PC-9 (cell line): ENCODE results near the gene CEP41. TPM values are rescaled to one million over a fixed set of nuclear protein-coding genes. Genes with fewer than 3 reads are reported as not detected.

Source experiments
- BruUV-seq: library from RNA; stranded (reverse); fragments of 400-500 nt; replicated peaks from 2 replicates; lab custom pipeline; 2021; lab: Mats Ljungman, UMichigan
- CTCF ChIA-PET: fragments of 300-600 bp; sonication (Branson Sonifier 250); formaldehyde crosslinking; loops from one replicate; lab custom pipeline; 2022; ENCODE audit warnings: antibody characterized with exemption; lab: Charles Lee
- POLR2A ChIA-PET: fragments of 300-600 bp; sonication (Branson Sonifier 250); formaldehyde crosslinking; loops from one replicate; lab custom pipeline; 2022; ENCODE audit warnings: antibody characterized with exemption; ENCODE audit not compliant: unreplicated experiment; lab: Charles Lee
- DNase-seq, 2 experiments: peaks; one replicate each; pipeline versions ENCODE4 v3.0.0 to v3.0.0-alpha.2; 2015 to 2022; ENCODE audit warnings: mixed read lengths in 1 of 2
- H2AFZ ChIP-seq: fragments of 200-600 bp; sonication (generic); 2 replicates; pipeline ENCODE4 v1.8.1; 2017; ENCODE audit warnings: antibody characterized with exemption
- H3F3A ChIP-seq: fragments of 200-600 bp; sonication (generic); 2 replicates; pipeline ENCODE4 v1.8.1; 2017; ENCODE audit warnings: antibody characterized with exemption, mild to moderate bottlenecking, low read depth; ENCODE audit not compliant: insufficient read depth
- H3K27ac ChIP-seq: fragments of 200-600 bp; sonication (generic); 2 replicates; pipeline ENCODE4 v1.6.1; 2016; ENCODE audit warnings: mixed run types
- H3K27me3 ChIP-seq: fragments of 200-600 bp; sonication (generic); 2 replicates; pipeline ENCODE4 v1.6.1; 2016; ENCODE audit warnings: low read depth, mixed run types; ENCODE audit not compliant: insufficient read depth
- H3K36me3 ChIP-seq: fragments of 200-600 bp; sonication (generic); 2 replicates; pipeline ENCODE4 v1.6.1; 2016; ENCODE audit warnings: low read depth, mixed run types
- H3K4me1 ChIP-seq: fragments of 200-600 bp; sonication (generic); replicated peaks from 2 replicates; pipeline ENCODE4 v1.6.1; 2016; ENCODE audit warnings: mixed run types; ENCODE audit not compliant: insufficient read depth
- H3K4me2 ChIP-seq: fragments of 200-600 bp; sonication (generic); 2 replicates; pipeline ENCODE4 v1.6.1; 2017; ENCODE audit warnings: mixed run types
- H3K4me3 ChIP-seq: fragments of 200-600 bp; sonication (generic); 2 replicates; pipeline ENCODE4 v1.6.1; 2016; ENCODE audit warnings: mixed run types
- H3K79me2 ChIP-seq: fragments of 200-600 bp; sonication (generic); 2 replicates; pipeline ENCODE4 v1.6.1; 2017; ENCODE audit warnings: low read depth, mixed run types
- H3K9me2 ChIP-seq: fragments of 200-600 bp; sonication (generic); 2 replicates; pipeline ENCODE4 v1.8.1; 2017; ENCODE audit warnings: mild to moderate bottlenecking; ENCODE audit not compliant: insufficient read depth
- H3K9me3 ChIP-seq: fragments of 200-600 bp; sonication (generic); 2 replicates; pipeline ENCODE4 v1.8.1; 2016; ENCODE audit warnings: low read depth; ENCODE audit not compliant: insufficient read depth
- H4K20me1 ChIP-seq: fragments of 200-600 bp; sonication (generic); 2 replicates; pipeline ENCODE4 v1.8.1; 2017; ENCODE audit not compliant: insufficient read depth
- EZH2 ChIP-seq: fragments of 200-600 bp; sonication (generic); IDR thresholded peaks from 2 replicates; pipeline ENCODE4 v1.8.0; 2017; ENCODE audit warnings: antibody characterized with exemption, low read depth
- intact Hi-C: fragments of 100-400 bp; cut with micrococcal nuclease; formaldehyde crosslinking; loops from one replicate; pipeline ENCODE4 v1.10.0; 2022; ENCODE audit not compliant: unreplicated experiment
- total RNA-seq: library from RNA; stranded (reverse); gene quantifications from 2 replicates; pipeline ENCODE4 v1.2.3, GENCODE V29; 2021
- TF ChIP-seq, protein P1 (sequence below): fragments of 200-600 bp; sonication (generic); conservative IDR thresholded peaks from 2 replicates; pipeline ENCODE4 v1.6.1; 2017; ENCODE audit warnings: mixed run types, antibody characterized with exemption, mild to moderate bottlenecking, moderate library complexity

The CEP41 gene
- total RNA-seq, 1 experiment from 2014 or later: 18.0 TPM

DNA sequence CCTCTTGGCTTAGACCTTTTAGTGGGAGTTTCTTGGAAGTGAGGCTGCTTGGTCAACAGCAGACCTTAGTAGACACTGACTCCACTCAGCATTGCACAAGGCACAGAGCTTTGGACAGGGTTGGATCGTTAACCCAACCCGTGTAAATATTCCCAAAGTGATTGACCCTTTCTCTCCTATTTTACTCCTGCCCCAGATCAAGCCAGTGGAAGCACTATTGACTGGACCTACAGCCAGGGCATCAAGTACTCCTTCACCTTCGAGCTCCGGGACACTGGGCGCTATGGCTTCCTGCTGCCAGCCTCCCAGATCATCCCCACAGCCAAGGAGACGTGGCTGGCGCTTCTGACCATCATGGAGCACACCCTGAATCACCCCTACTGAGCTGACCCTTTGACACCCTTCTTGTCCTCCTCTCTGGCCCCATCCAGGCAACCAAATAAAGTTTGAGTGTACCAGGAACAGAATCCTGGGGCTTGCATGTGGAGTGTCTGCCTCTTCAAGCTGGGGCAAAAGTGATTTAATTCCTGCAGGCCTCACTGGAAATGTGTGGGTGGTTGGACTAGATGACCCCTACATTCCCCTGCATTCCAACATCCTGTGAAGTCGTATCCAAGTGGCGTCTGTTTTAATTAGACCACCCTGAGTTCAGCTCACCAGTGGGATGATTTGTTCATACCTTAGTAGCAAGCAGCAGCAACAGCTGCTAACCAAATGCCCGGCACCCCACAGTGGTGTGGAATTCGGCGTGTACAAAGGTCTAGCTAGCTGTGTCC is 53.0 kb downstream of the CEP41 start:
- Histone ChIP-seq H3K4me1 (no peaks in the 10 kb centered on the region), H4K20me1 (no peaks in the 10 kb centered on the region), H3F3A (no peaks in the 10 kb centered on the region), H3K4me2 (no peak overlapping the region), H3K9me2 (no peaks in the 10 kb centered on the region), H3K36me3 (no peaks in the 10 kb centered on the region), H2AFZ (no peak overlapping the region), H3K27ac (no peak overlapping the region), H3K27me3 (no peaks in the 10 kb centered on the region), H3K79me2 (no peaks in the 10 kb centered on the region), H3K4me3 (no peak overlapping the region), H3K9me3 (no peaks in the 10 kb centered on the region)
- no peak for TF ChIP-seq EZH2
- TF ChIP-seq, protein P1, sequence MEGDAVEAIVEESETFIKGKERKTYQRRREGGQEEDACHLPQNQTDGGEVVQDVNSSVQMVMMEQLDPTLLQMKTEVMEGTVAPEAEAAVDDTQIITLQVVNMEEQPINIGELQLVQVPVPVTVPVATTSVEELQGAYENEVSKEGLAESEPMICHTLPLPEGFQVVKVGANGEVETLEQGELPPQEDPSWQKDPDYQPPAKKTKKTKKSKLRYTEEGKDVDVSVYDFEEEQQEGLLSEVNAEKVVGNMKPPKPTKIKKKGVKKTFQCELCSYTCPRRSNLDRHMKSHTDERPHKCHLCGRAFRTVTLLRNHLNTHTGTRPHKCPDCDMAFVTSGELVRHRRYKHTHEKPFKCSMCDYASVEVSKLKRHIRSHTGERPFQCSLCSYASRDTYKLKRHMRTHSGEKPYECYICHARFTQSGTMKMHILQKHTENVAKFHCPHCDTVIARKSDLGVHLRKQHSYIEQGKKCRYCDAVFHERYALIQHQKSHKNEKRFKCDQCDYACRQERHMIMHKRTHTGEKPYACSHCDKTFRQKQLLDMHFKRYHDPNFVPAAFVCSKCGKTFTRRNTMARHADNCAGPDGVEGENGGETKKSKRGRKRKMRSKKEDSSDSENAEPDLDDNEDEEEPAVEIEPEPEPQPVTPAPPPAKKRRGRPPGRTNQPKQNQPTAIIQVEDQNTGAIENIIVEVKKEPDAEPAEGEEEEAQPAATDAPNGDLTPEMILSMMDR: no peak
- POLR2A ChIA-PET: no interaction called here
- CTCF ChIA-PET: interaction anchor here (0.6 kb wide), 1 partner anchor 9 kb away, joined by 9 read pairs; no protein-coding TSS in a partner anchor
- DNase-seq: no peak
- BruUV-seq: no TSS peak
- intact Hi-C loops: no loop called here

DNA sequence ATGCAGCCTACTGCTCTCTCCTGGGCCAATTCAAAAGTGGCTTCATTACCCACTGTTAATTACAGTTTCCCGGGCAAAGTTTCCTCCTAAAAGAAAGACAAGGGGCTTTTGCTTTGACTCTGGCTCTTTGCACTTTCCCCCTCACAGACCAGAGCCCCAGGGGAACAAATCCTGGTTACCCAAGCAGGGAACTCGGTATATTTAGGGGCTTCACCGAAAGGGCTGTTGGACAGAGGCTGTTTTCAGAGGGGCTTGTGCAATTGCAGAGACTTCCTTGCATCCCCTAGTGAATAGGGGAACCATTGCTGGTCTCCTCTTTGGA is 53.5 kb downstream of the CEP41 start:
- Histone ChIP-seq H3K9me2 (no peaks in the 10 kb centered on the region), H4K20me1 (no peaks in the 10 kb centered on the region), H3F3A (no peaks in the 10 kb centered on the region), H3K27ac (no peak overlapping the region), H3K36me3 (no peaks in the 10 kb centered on the region), H3K79me2 (no peaks in the 10 kb centered on the region), H2AFZ (no peak overlapping the region), H3K27me3 (no peaks in the 10 kb centered on the region), H3K4me3 (no peak overlapping the region), H3K4me1 (no peaks in the 10 kb centered on the region), H3K9me3 (no peaks in the 10 kb centered on the region), H3K4me2 (no peak overlapping the region)
- ChIA-PET POLR2A (no interaction called here), CTCF (interaction anchor here (0.6 kb wide), 1 partner anchor 10 kb away, joined by 9 read pairs; no protein-coding TSS in a partner anchor)
- DNase-seq: no peak
- intact Hi-C loops: no loop called here
- BruUV-seq: no TSS peak
- TF ChIP-seq, protein P1: no peak
- no peak for TF ChIP-seq EZH2

DNA sequence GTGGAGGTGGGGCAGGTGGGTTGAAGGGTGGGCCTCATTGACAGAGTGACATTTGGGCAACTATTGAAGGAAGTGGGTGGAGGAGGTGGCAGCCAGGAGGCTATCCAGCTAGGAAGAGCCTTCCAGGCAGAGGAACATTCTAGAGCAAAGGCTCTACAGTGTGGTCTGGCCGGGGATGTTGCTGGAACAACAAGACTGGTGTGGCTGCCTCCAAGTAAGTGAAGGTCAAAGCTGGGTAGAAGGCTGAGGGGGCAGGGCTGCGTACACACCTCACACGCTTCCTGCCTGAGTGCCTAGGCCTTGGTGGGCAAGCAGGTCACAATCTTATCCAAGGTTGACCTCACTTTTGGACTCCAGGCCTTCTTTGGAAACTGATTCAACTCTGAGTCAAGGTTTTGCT is 53.9 kb downstream of the CEP41 start:
- intact Hi-C loops: no loop called here
- no peak for DNase-seq
- no peaks in the 10 kb centered on the region for H3F3A ChIP-seq
- no peak overlapping the region for H3K4me3 ChIP-seq
- H3K79me2 ChIP-seq: no peaks in the 10 kb centered on the region
- no peaks in the 10 kb centered on the region for H3K4me1 ChIP-seq
- H3K36me3 ChIP-seq: no peaks in the 10 kb centered on the region
- H3K27ac ChIP-seq: no peak overlapping the region
- no peaks in the 10 kb centered on the region for H3K27me3 ChIP-seq
- H3K9me2 ChIP-seq: no peaks in the 10 kb centered on the region
- no peak overlapping the region for H3K4me2 ChIP-seq
- POLR2A ChIA-PET: no interaction called here
- no peaks in the 10 kb centered on the region for H3K9me3 ChIP-seq
- H4K20me1 ChIP-seq: no peaks in the 10 kb centered on the region
- no peak overlapping the region for H2AFZ ChIP-seq
- no peak for TF ChIP-seq EZH2
- TF ChIP-seq, protein P1: no peak
- BruUV-seq: no TSS peak
- CTCF ChIA-PET: interaction anchor here (0.6 kb wide), 1 partner anchor 10 kb away, joined by 9 read pairs; no protein-coding TSS in a partner anchor
